CD4-positive, alpha-beta T cell treated with Interleukin-12 subunit alpha and Interleukin-12 subunit beta, for 1 hour (primary cell): ENCODE measurements around the gene ATP6V0C.

ENCODE experiments used
- DNase-seq: peaks from one replicate; pipeline ENCODE4 v3.0.0-alpha.2; 2020

The ATP6V0C gene

GRCh38 chr16:2512735-2513404, 882 bp upstream of the ATP6V0C start:
- DNase-seq: peak; percentile 39

GRCh38 chr16:2514333-2515179, 804 bp downstream of the ATP6V0C start:
- DNase-seq: peak; percentile 54

GRCh38 chr16:2515180-2515851, 1.6 kb downstream of the ATP6V0C start:
- no peak for DNase-seq

- DNase-seq: no peak
These were observed 2.9 kb downstream of the ATP6V0C start for GRCh38 chr16:2516391-2517240.

GRCh38 chr16:2517954-2518605, 4.3 kb downstream of the ATP6V0C start:
- DNase-seq: no peak

- no peak for DNase-seq
These were observed 5.3 kb downstream of the ATP6V0C start for GRCh38 chr16:2518823-2519710.

- DNase-seq: no peak
These were observed 5.9 kb downstream of the ATP6V0C start for GRCh38 chr16:2519711-2520080.

- DNase-seq: peak; percentile 91
These were observed 6.5 kb downstream of the ATP6V0C start, which contains the start of gene AMDHD2 for GRCh38 chr16:2520097-2520783. Gene AMDHD2, plus strand, starts transcription at chr16:2520371. Its CDS starts 88 bp downstream, at chr16:2520459.

GRCh38 chr16:2520784-2521531, 7.2 kb downstream of the ATP6V0C start:
- DNase-seq: peak; percentile 84

- no peak for DNase-seq
These were observed 10.1 kb downstream of the ATP6V0C start for GRCh38 chr16:2523801-2524231.

GRCh38 chr16:2524339-2524938, 10.7 kb downstream of the ATP6V0C start:
- no peak for DNase-seq

- DNase-seq: no peak
These were observed 12.4 kb downstream of the ATP6V0C start for GRCh38 chr16:2526135-2526534.

GRCh38 chr16:2527071-2527783, 13.5 kb downstream of the ATP6V0C start:
- DNase-seq: no peak

- DNase-seq: no peak
These were observed 14.0 kb downstream of the ATP6V0C start for GRCh38 chr16:2527784-2528100.

GRCh38 chr16:2528161-2529060, 14.7 kb downstream of the ATP6V0C start:
- no peak for DNase-seq

GRCh38 chr16:2529061-2529931, 15.5 kb downstream of the ATP6V0C start:
- no peak for DNase-seq
